ENCODE measurements around the gene CALCA. TPM values are rescaled to one million over a fixed set of nuclear protein-coding genes. Genes with fewer than 3 reads are reported as not detected.
A peak's percentile ranks its signal among the peaks of the same experiment; 100 is the strongest.

Gene CALCA
- polyA plus RNA-seq, 4 donors, result 0.18 to 0.27 TPM; not detected in 2

DNA sequence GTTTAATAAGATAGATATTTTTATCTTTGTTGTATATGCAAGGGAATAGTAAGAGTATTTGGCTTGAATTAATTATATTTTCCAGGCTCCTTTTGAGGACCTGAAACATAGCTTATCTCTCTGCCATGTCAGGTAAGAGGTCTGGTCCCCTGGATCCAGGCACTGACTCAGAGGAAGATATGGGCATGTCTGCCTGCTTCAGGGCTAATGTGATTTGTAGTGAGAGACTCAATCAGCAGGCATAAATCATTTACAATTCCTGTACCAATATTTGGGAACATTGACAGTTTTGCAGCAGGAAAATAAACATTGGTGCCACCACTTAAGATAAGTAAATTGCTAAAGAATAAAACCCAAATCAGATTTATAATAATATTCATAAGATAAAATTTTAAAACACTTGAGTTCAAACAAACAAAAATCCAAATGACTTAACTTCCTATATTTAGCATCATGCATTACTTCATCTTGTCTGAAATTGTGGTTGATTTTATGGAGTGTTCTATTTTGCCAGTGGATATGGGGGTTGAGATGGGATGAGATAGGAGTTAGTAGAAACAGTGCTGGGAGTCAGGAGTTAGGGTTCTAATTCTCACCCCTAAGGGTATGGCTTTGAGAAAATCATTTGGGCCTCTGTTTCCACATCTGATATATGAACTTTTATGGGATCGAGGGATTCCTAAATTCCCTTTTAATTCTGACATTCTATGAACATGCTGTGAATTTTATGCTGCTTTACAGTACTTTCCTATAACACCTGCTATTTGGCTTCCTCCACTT is 5.1 kb upstream of the CALCA start:
- no peak for FAIRE-seq
- H3K4me1 ChIP-seq (ENCODE audit: control insufficient read depth in 3 of 3, insufficient read depth in 2 of 3, low read depth in 1 of 3, low read length in 2 of 3), result peaks cover 0 to 16% (median 0%) of the 10 kb centered on the region in 3 donors
- no peaks in the 10 kb centered on the region for H3K9me3 ChIP-seq (ENCODE audit: control insufficient read depth in 2 of 2, insufficient read depth in 1 of 2, low read depth in 1 of 2, low read length in 1 of 2)
- no peak overlapping the region for H3K27ac ChIP-seq (ENCODE audit: low read depth in 1 of 3, low read length in 2 of 3)
- DNase-seq, result no peak
- 90 to 94% (median 91%) methylated on average over 1 of the region's 1 CpG for WGBS, 3 donors
- no peak overlapping the region for H3K4me3 ChIP-seq (ENCODE audit: low read depth in 1 of 3, low read length in 3 of 3)
- peaks cover 10 to 44% (median 36%) of the 10 kb centered on the region in 3 donors for H3K27me3 ChIP-seq (ENCODE audit: control insufficient read depth in 3 of 3, insufficient read depth in 3 of 3, low read length in 3 of 3)
- H3K36me3 ChIP-seq (ENCODE audit: control insufficient read depth in 3 of 3, insufficient read depth in 2 of 3, low read depth in 1 of 3, low read length in 3 of 3), result no peaks in the 10 kb centered on the region

DNA sequence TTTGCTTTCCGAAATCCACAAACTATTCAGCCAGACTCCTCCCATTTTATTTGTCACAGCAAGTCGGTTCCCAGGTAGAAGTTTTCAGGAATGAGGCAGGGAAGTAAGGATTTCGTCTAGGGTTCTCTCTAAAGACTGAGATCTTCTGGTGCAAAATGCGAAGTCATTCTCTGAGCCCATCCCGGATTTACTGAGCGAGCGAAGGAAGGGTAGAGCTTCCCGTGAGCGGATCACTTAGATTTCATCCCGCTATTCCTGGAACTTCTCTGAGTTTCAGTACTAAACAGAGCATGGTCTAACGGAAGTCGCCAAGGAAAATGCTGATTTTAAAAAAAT is 3.1 kb upstream of the CALCA start:
- Histone ChIP-seq H3K36me3 (ENCODE audit: control insufficient read depth in 3 of 3, insufficient read depth in 2 of 3, low read depth in 1 of 3, low read length in 3 of 3) (no peaks in the 10 kb centered on the region), H3K27me3 (ENCODE audit: control insufficient read depth in 3 of 3, insufficient read depth in 3 of 3, low read length in 3 of 3) (peaks cover 12 to 61% (median 46%) of the 10 kb centered on the region in 3 donors), H3K27ac (ENCODE audit: low read depth in 1 of 3, low read length in 2 of 3) (no peak overlapping the region), H3K4me1 (ENCODE audit: control insufficient read depth in 3 of 3, insufficient read depth in 2 of 3, low read depth in 1 of 3, low read length in 2 of 3) (peaks cover 0 to 26% (median 0%) of the 10 kb centered on the region in 3 donors), H3K9me3 (ENCODE audit: control insufficient read depth in 2 of 2, insufficient read depth in 1 of 2, low read depth in 1 of 2, low read length in 1 of 2) (no peaks in the 10 kb centered on the region), H3K4me3 (ENCODE audit: low read depth in 1 of 3, low read length in 3 of 3) (no peak overlapping the region)
- DNase-seq (peak in 1 of 2 donors; percentile 14), FAIRE-seq (no peak)
- 7 to 10% (median 9%) methylated on average over 12 of the region's 12 CpGs for WGBS, 3 donors

DNA sequence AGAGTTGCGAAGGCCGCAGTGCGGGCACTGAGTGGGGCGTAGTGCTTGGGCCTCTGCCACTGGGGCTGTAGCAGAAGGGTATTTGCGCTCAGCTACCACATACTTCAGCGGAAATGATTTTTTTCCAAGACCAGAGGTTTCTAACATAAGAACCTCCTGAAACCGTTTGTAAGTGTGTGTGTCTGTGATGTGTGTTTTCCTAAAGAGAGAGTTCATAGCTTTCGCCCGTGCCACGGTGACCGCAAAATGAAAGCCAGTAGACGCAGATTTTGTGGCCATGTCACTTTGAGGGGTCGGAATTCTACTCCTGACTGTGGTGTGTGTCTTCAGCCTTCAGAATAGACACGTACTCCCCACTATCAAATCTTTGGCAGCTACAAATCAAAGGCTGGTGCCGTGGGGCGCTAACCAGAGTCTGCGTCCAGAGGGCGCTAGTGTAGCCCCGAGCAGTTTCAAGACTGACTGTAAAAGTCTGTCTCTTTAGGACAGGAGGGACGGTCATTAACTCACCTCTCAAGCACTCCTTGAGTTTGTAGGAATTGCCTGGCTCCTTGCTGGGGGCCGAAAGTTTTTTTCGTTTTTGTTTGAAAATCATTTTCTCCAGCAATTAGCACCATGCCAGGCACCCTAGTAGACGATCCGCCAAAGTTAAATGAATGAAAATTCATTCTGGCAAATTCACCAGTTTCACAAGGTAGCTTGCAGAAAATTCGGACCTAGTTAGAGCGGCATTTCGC is 2.5 kb upstream of the CALCA start:
- H3K27ac ChIP-seq (ENCODE audit: low read depth in 1 of 3, low read length in 2 of 3), result no peak overlapping the region
- H3K27me3 ChIP-seq (ENCODE audit: control insufficient read depth in 3 of 3, insufficient read depth in 3 of 3, low read length in 3 of 3), result peaks cover 14 to 66% (median 46%) of the 10 kb centered on the region in 3 donors
- no peaks in the 10 kb centered on the region for H3K9me3 ChIP-seq (ENCODE audit: control insufficient read depth in 2 of 2, insufficient read depth in 1 of 2, low read depth in 1 of 2, low read length in 1 of 2)
- 6 to 7% (median 6%) methylated on average over 27 of the region's 27 CpGs for WGBS, 3 donors
- DNase-seq (peak; percentile 46 to 72), FAIRE-seq (no peak)
- H3K4me3 ChIP-seq (ENCODE audit: low read depth in 1 of 3, low read length in 3 of 3), result no peak overlapping the region
- H3K36me3 ChIP-seq (ENCODE audit: control insufficient read depth in 3 of 3, insufficient read depth in 2 of 3, low read depth in 1 of 3, low read length in 3 of 3), result no peaks in the 10 kb centered on the region
- peaks cover 0 to 26% (median 0%) of the 10 kb centered on the region in 3 donors for H3K4me1 ChIP-seq (ENCODE audit: control insufficient read depth in 3 of 3, insufficient read depth in 2 of 3, low read depth in 1 of 3, low read length in 2 of 3)

DNA sequence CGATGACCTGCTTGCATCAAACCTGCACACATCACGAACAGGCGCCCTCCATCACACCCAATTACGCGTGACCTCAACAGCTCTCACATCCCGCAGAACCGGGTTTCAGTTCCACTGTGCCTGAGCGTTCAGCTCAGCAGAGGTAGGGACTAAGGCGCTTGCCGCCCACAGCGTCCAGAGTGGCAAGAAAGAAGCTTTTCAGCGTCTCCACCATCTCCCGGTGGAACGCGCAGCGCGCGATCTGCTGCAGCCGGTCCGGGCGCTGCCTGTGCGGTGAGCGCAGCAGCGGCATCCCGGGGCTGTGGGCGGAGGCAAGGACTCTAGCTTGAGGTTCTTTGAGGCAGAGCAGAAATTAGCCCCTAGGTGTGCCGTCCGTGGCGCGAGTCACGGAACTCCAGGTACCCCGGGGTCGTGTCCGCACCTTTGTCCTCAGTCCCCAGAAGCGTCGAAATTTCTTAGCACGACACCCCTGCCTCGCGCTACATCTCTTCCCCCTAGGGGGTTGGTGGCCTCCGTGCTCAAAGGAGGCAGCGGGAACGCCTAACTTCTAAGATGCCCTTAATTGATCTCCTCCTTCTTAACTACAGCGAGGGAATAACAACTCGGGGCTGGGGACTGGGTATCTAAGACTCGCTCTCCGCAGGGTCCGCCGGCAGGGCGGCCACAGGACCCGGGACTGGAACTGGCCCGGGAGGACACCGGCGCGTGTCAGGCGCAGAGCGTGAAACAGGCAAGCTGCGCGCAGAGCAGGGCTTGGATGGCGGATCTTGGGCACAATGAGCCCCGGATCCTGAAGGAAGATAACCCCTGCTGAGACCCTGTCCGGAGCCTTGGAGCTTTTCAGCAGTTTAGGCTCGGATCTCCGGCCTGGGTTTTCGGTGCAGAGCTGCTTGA is 1.7 kb upstream of the CALCA start:
- Histone ChIP-seq H3K27me3 (ENCODE audit: control insufficient read depth in 3 of 3, insufficient read depth in 3 of 3, low read length in 3 of 3) (peaks cover 16 to 69% (median 48%) of the 10 kb centered on the region in 3 donors), H3K27ac (ENCODE audit: low read depth in 1 of 3, low read length in 2 of 3) (no peak overlapping the region), H3K36me3 (ENCODE audit: control insufficient read depth in 3 of 3, insufficient read depth in 2 of 3, low read depth in 1 of 3, low read length in 3 of 3) (no peaks in the 10 kb centered on the region), H3K4me1 (ENCODE audit: control insufficient read depth in 3 of 3, insufficient read depth in 2 of 3, low read depth in 1 of 3, low read length in 2 of 3) (peaks cover 0 to 26% (median 0%) of the 10 kb centered on the region in 3 donors), H3K4me3 (ENCODE audit: low read depth in 1 of 3, low read length in 3 of 3) (no peak overlapping the region), H3K9me3 (ENCODE audit: control insufficient read depth in 2 of 2, insufficient read depth in 1 of 2, low read depth in 1 of 2, low read length in 1 of 2) (no peaks in the 10 kb centered on the region)
- WGBS, 3 donors, result 3 to 8% (median 4%) methylated on average over 62 to 64 of the region's 64 CpGs
- no peak for FAIRE-seq
- DNase-seq, result peak in 1 of 2 donors; percentile 36

DNA sequence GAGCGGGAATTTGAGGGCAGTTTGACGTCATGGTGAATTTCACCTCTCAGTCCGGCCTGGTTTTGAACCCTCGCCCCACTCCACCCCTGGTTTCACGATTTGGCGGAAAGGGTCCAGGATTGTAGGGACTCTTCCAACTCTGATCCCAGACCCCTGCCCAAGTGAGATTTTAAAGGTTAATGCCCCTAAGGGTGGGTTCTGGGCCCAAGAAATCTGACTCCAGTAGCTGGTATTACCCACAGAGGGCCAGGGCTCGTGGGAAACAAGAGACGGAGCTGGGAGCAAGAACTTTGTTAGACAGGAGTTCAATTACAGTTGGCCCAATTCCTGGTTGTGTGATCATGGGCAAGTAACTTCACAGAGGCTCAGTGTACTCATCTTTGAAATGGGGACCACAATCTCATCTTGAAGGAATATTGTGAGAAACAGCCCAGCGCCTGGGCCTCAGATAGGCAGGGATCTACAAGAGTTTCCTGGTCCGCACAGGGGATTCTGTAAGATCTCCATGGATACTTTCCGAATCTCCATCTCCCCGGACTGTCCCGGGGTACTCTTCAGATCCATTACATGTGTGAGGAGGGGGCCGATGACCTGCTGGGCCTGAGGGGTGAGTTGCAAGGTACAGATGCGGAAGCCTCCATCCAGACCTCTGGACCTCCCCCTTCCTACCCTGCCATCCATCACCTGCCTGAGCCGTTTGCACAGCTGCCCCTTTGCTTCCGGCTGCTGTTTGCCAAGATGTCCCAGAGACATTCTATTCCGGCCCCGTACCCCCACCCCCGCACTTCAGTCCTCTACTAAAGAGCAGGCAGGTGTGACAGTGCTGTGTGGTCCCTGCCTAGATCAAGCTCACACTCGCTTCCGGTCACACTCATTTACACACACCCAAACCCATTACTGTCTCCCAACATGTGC is 687 bp upstream of the CALCA start:
- FAIRE-seq, result no peak
- H3K9me3 ChIP-seq (ENCODE audit: control insufficient read depth in 2 of 2, insufficient read depth in 1 of 2, low read depth in 1 of 2, low read length in 1 of 2), result no peaks in the 10 kb centered on the region
- WGBS, 3 donors, result 14 to 17% (median 16%) methylated on average over 22 of the region's 22 CpGs
- H3K4me1 ChIP-seq (ENCODE audit: control insufficient read depth in 3 of 3, insufficient read depth in 2 of 3, low read depth in 1 of 3, low read length in 2 of 3), result peaks cover 0 to 26% (median 0%) of the 10 kb centered on the region in 3 donors
- no peaks in the 10 kb centered on the region for H3K36me3 ChIP-seq (ENCODE audit: control insufficient read depth in 3 of 3, insufficient read depth in 2 of 3, low read depth in 1 of 3, low read length in 3 of 3)
- DNase-seq, result peak in 1 of 2 donors; percentile 7
- H3K4me3 ChIP-seq (ENCODE audit: low read depth in 1 of 3, low read length in 3 of 3), result no peak overlapping the region
- no peak overlapping the region for H3K27ac ChIP-seq (ENCODE audit: low read depth in 1 of 3, low read length in 2 of 3)
- peaks cover 16 to 72% (median 48%) of the 10 kb centered on the region in 3 donors for H3K27me3 ChIP-seq (ENCODE audit: control insufficient read depth in 3 of 3, insufficient read depth in 3 of 3, low read length in 3 of 3)

DNA sequence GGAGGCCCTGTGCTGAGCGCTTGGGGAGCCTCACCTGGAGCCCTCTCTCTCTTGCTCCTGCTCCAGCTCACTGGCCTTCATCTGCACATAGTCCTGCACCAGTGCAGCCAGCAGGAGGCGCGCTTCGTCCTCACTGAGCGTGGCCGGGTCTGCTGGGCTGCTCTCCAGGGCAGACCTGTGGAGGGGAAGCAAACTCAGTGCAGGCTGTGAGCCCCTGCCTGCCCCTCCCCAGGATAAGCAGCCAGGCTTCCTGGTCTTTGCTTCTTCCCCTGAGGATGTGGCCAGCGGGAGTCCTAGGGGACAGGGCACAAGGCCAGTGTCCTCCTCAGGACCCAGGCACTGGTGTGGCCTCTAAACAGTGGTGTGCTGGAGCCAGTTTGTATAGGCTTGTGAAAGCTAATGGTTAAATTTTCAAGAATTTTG is 2.2 kb downstream of the CALCA start:
- no peak for FAIRE-seq

DNA sequence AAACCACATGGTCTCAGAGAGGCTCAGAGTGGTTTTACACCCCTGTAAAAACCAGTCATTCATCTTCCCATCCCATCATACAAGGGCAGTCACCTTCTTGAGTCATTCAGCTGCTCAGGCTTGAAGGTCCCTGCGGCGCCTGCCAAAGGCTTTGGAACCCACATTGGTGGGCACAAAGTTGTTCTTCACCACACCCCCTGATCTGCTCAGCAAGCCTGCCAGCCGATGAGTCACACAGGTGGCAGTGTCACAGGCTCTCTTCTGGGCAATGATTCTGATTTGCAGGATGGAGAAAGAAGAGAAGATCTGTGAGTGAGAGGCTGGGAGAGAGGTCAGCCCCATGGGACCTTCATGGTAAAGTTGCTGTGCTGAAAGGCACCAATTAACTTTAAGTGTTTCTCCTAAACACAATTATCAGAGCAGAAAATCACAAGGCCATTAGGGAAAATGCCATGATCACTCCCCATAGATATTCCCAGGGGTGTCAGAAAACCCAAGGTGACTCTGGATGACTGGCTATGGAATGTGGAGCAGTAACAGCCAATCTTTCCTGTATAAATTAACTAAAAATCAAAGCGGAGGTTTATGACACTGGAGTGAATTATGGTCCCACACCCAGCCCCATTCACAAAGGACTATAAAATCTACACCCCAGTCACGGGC is 4.4 kb downstream of the CALCA start:
- Histone ChIP-seq H3K36me3 (ENCODE audit: control insufficient read depth in 3 of 3, insufficient read depth in 2 of 3, low read depth in 1 of 3, low read length in 3 of 3) (no peaks in the 10 kb centered on the region), H3K27ac (ENCODE audit: low read depth in 1 of 3, low read length in 2 of 3) (no peak overlapping the region), H3K27me3 (ENCODE audit: control insufficient read depth in 3 of 3, insufficient read depth in 3 of 3, low read length in 3 of 3) (peaks cover 9 to 32% (median 19%) of the 10 kb centered on the region in 3 donors), H3K4me1 (ENCODE audit: control insufficient read depth in 3 of 3, insufficient read depth in 2 of 3, low read depth in 1 of 3, low read length in 2 of 3) (peaks cover 0 to 10% (median 0%) of the 10 kb centered on the region in 3 donors), H3K9me3 (ENCODE audit: control insufficient read depth in 2 of 2, insufficient read depth in 1 of 2, low read depth in 1 of 2, low read length in 1 of 2) (no peaks in the 10 kb centered on the region), H3K4me3 (ENCODE audit: low read depth in 1 of 3, low read length in 3 of 3) (no peak overlapping the region)
- FAIRE-seq (no peak), DNase-seq (no peak)
- 52 to 70% (median 63%) methylated on average over 5 of the region's 5 CpGs for WGBS, 3 donors

More for the DNA sequence above, 2.2 kb downstream of the CALCA start:
- peak; percentile 16 to 42 for DNase-seq
- Histone ChIP-seq H3K27ac (ENCODE audit: low read depth in 1 of 3, low read length in 2 of 3) (no peak overlapping the region), H3K9me3 (ENCODE audit: control insufficient read depth in 2 of 2, insufficient read depth in 1 of 2, low read depth in 1 of 2, low read length in 1 of 2) (no peaks in the 10 kb centered on the region), H3K4me3 (ENCODE audit: low read depth in 1 of 3, low read length in 3 of 3) (no peak overlapping the region), H3K36me3 (ENCODE audit: control insufficient read depth in 3 of 3, insufficient read depth in 2 of 3, low read depth in 1 of 3, low read length in 3 of 3) (no peaks in the 10 kb centered on the region), H3K27me3 (ENCODE audit: control insufficient read depth in 3 of 3, insufficient read depth in 3 of 3, low read length in 3 of 3) (peaks cover 16 to 54% (median 41%) of the 10 kb centered on the region in 3 donors), H3K4me1 (ENCODE audit: control insufficient read depth in 3 of 3, insufficient read depth in 2 of 3, low read depth in 1 of 3, low read length in 2 of 3) (peaks cover 0 to 26% (median 0%) of the 10 kb centered on the region in 3 donors)
- WGBS, 3 donors, result 10 to 17% (median 16%) methylated on average over 7 of the region's 7 CpGs

All from small intestine (tissue), 7 donors.